Right lobe of liver (tissue), 6 donors: ENCODE measurements around the gene UBE3B. TPM values are rescaled to one million over a fixed set of nuclear protein-coding genes. Genes with fewer than 3 reads are reported as not detected.
"Not testable (repeated sequence)": the region's sequence is repeated elsewhere in the genome, so short reads cannot be mapped to it uniquely, and the experiment has no call there.

Experiments
- ATAC-seq, 4 donors: fragments of 200-7000 bp; cut with Tn5 transposase; one replicate each; pipeline ENCODE4 v1.9.1; 2020; ENCODE audit warnings: mild to moderate bottlenecking in 4 of 4, moderate library complexity in 4 of 4
- DNase-seq, 3 donors: peaks; one replicate each; pipeline ENCODE4 v3.0.0-alpha.2; 2020
- H3K27ac ChIP-seq, 3 donors: fragments of 200-600 bp; one replicate each; pipeline ENCODE4 v1.8.0; 2022
- H3K27me3 ChIP-seq, 2 donors: fragments of 200-600 bp; one replicate each; pipeline ENCODE4 v1.8.0; 2022
- H3K36me3 ChIP-seq, 4 donors: fragments of 200-600 bp; sonication (generic) in 1 of 4; one replicate each; pipeline versions ENCODE4 v1.5.1 to v1.8.0; 2017 to 2022; ENCODE audit warnings: control low read depth in 1 of 4
- H3K4me1 ChIP-seq, 4 donors: fragments of 200-600 bp; sonication (generic) in 1 of 4; one replicate each; pipeline versions ENCODE4 v1.5.1 to v1.8.0; 2017 to 2022; ENCODE audit warnings: control low read depth in 1 of 4
- H3K4me3 ChIP-seq, 3 donors: fragments of 200-600 bp; one replicate each; pipeline ENCODE4 v1.8.0; 2022
- H3K9me3 ChIP-seq, 4 donors: fragments of 200-600 bp; sonication (generic) in 1 of 4; one replicate each; pipeline versions ENCODE4 v1.5.1 to v1.8.0; 2017 to 2022; ENCODE audit warnings: control low read depth in 1 of 4
- CTCF ChIP-seq, 4 donors: fragments of 200-600 bp in 3 of 4; fragments of 450-650 bp in 1 of 4; IDR thresholded peaks; one replicate each; pipeline versions ENCODE4 v1.5.1 to v1.8.0; 2016 to 2022; ENCODE audit warnings: antibody characterized with exemption in 4 of 4, mild to moderate bottlenecking in 2 of 4
- POLR2A ChIP-seq: fragments of 450-650 bp; IDR thresholded peaks from one replicate; pipeline ENCODE4 v1.6.1; 2017; ENCODE audit warnings: antibody characterized with exemption, mild to moderate bottlenecking
- WGBS: methylation state at CpG from one replicate; pipeline ENCODE4 v1.1.6; 2018; ENCODE audit warnings: low coverage, low lambda C conversion rate; ENCODE audit not compliant: insufficient coverage; ENCODE audit errors: missing lambda C conversion rate; 5-methylcytosine and 5-hydroxymethylcytosine counted together
- intact Hi-C, 2 donors: fragments of 100-400 bp; cut with DNase I; formaldehyde crosslinking; loops; one replicate each; pipeline versions ENCODE4 v1.11.2 to v1.14.1; 2022
- long read RNA-seq: library from polyadenylated mRNA; unstranded; transcript quantifications from one replicate; pipeline ENCODE4 v2.0.0, GENCODE V29; 2019
- total RNA-seq, 6 experiments: library from RNA; depleted of rRNA in 2 of 6; stranded (reverse); fragments of >200 nt in 2 of 6; fragmentation: NEBNext Ultra II Directional in 3 of 6; extraction: Animal tissue kit (Norgen Biotek cat#: 25700) in 3 of 6; gene quantifications; one replicate each; pipeline versions ENCODE4 v1.1.0 to v1.2.4, GENCODE V29; 2016 to 2023
- donor health status: DM: no; HTN: yes; CAD: no.
- donor health status: DM: no; HTN: no; CAD: no.
- donor health status: DM: no; HTN: no; CAD: no.
- donor health status: DM: no; HTN: yes; CAD: no.
- donor health status: DM: no; HTN: yes; CAD: no.

Gene UBE3B
- 10 to 100 TPM; 15.3 to 31.8 (median 22.5) TPM for total RNA-seq
- long read RNA-seq, partial matches to known transcripts: 0 of 2 reads
- long read RNA-seq, other reads (novel, unspliced or antisense): 2 of 2 reads

GRCh38 chr12:109477185-109477962, at the start of gene UBE3B, which contains the start of gene KCTD10:
Gene UBE3B, plus strand, starts transcription at chr12:109477634. Its CDS starts 5,918 bp downstream, at chr12:109483552.
Gene KCTD10, minus strand, starts transcription at chr12:109477300. Its CDS starts 38 bp downstream, at chr12:109477262.
- intact Hi-C loops: no loop called here
- peak; percentile 98 to 99 (median 99) for ATAC-seq

GRCh38 chr12:109428037-109428629, 49.3 kb upstream of the UBE3B start:
- ATAC-seq: peak; percentile 95 to 97 (median 96)
- Histone ChIP-seq H3K36me3 (no peaks in the 10 kb centered on the region), H3K9me3 (no peaks in the 10 kb centered on the region), H3K4me3 (no peak overlapping the region), H3K27ac (no peak overlapping the region), H3K27me3 (no peaks in the 10 kb centered on the region), H3K4me1 (no peaks in the 10 kb centered on the region)
- TF ChIP-seq CTCF (IDR thresholded peaks at IDR 0.05): peak; percentile 78 to 99 (median 99)
- TF ChIP-seq POLR2A: no peak
- intact Hi-C loops: no loop called here
- 34% methylated on average over 5 of the region's 8 CpGs for WGBS
- peak; percentile 79 to 85 (median 82) for DNase-seq

More at GRCh38 chr12:109477185-109477962, at the start of gene UBE3B, which contains the start of gene KCTD10:
- Histone ChIP-seq H3K4me3 (peak within 1 kb of the TSS; percentile 94 to 99 (median 98)), H3K27ac (peak within 1 kb of the TSS; percentile 98 to 99 (median 98)), H3K36me3 (peaks cover 0 to 3% (median 0%) of the 10 kb centered on the region in 4 donors), H3K27me3 (no peaks in the 10 kb centered on the region), H3K4me1 (peaks cover 0 to 24% (median 5%) of the 10 kb centered on the region in 4 donors), H3K9me3 (no peaks in the 10 kb centered on the region)
- WGBS: 0% methylated on average over 15 of the region's 54 CpGs
- DNase-seq: peak; percentile 90 to 91 (median 90)
- TF ChIP-seq CTCF (IDR thresholded peaks at IDR 0.05) (peak in 2 of 4 donors; percentile 11 to 17), POLR2A (peak; percentile 54)

- H3K9me3 ChIP-seq, DNase-seq, H3K4me1 ChIP-seq, H3K4me3 ChIP-seq, intact Hi-C loops, H3K27me3 ChIP-seq, H3K27ac ChIP-seq, ATAC-seq, H3K36me3 ChIP-seq: not testable (repeated sequence)
- 72% methylated on average over 3 of the region's 3 CpGs for WGBS
Observed at GRCh38 chr12:109428804-109429203, 48.6 kb upstream of the UBE3B start.

- H3K27ac ChIP-seq: no peak overlapping the region
- no peaks in the 10 kb centered on the region for H3K36me3 ChIP-seq
- WGBS: 92% methylated on average over 2 of the region's 6 CpGs
- ATAC-seq: no peak
- no peaks in the 10 kb centered on the region for H3K4me1 ChIP-seq
- H3K4me3 ChIP-seq: no peak overlapping the region
- intact Hi-C loops: loop anchor here in 1 of 2 donors (10.0 kb wide), 1 partner anchor 345 kb away; no protein-coding TSS in a partner anchor
- no peaks in the 10 kb centered on the region for H3K27me3 ChIP-seq
- TF ChIP-seq CTCF (IDR thresholded peaks at IDR 0.05) (no peak), POLR2A (no peak)
- H3K9me3 ChIP-seq: no peaks in the 10 kb centered on the region
- DNase-seq: no peak
Observed at GRCh38 chr12:109430244-109430643, 47.2 kb upstream of the UBE3B start.
